Lung (tissue), 12 donors: ENCODE data around the gene HOXA11. TPM values are rescaled to one million over a fixed set of nuclear protein-coding genes. Genes with fewer than 3 reads are reported as not detected.
A peak's percentile ranks its signal among the peaks of the same experiment; 100 is the strongest.

ENCODE experiments used
- ATAC-seq: fragments of 200-7000 bp; cut with Tn5 transposase; one replicate; pipeline ENCODE4 v1.9.1; 2020; ENCODE audit warnings: moderate number of reproducible peaks; ENCODE audit not compliant: insufficient read depth, low FRiP score
- DNase-seq, 3 donors: peaks; one replicate each; pipeline ENCODE4 v3.0.0-alpha.2; 2013 to 2017
- H3K27ac ChIP-seq, 2 donors: one replicate each; pipeline ENCODE4 v1.5.1; 2013; ENCODE audit warnings: mild to moderate bottlenecking in 2 of 2, moderate library complexity in 2 of 2, control low read depth in 1 of 2, inconsistent platforms in 1 of 2, low read depth in 1 of 2, low read length in 1 of 2
- H3K27me3 ChIP-seq, 3 donors: one replicate each; pipeline ENCODE4 v1.5.1; 2013; ENCODE audit warnings: low read length in 2 of 3; ENCODE audit not compliant: control insufficient read depth in 3 of 3, insufficient read depth in 3 of 3
- H3K36me3 ChIP-seq, 4 donors: one replicate each; pipeline ENCODE4 v1.5.1; 2013; ENCODE audit warnings: low read length in 4 of 4, mild to moderate bottlenecking in 1 of 4, moderate library complexity in 1 of 4; ENCODE audit not compliant: control insufficient read depth in 4 of 4, insufficient read depth in 4 of 4
- H3K4me1 ChIP-seq, 5 donors: one replicate each; pipeline ENCODE4 v1.5.1; 2013; ENCODE audit warnings: low read length in 5 of 5, mild to moderate bottlenecking in 2 of 5, moderate library complexity in 1 of 5; ENCODE audit not compliant: control insufficient read depth in 5 of 5, insufficient read depth in 5 of 5
- H3K4me3 ChIP-seq: one replicate; pipeline ENCODE4 v1.5.1; 2013; ENCODE audit warnings: mild to moderate bottlenecking, control low read depth, moderate library complexity
- H3K9ac ChIP-seq, 2 donors: one replicate each; pipeline ENCODE4 v1.5.1; 2013; ENCODE audit warnings: low read length in 2 of 2, control low read depth in 1 of 2; ENCODE audit not compliant: insufficient read depth in 1 of 2
- H3K9me3 ChIP-seq, 4 donors: one replicate each; pipeline ENCODE4 v1.5.1; 2013; ENCODE audit warnings: low read length in 3 of 4, mild to moderate bottlenecking in 1 of 4, moderate library complexity in 1 of 4; ENCODE audit not compliant: control insufficient read depth in 4 of 4, insufficient read depth in 3 of 4
- CTCF ChIP-seq: IDR thresholded peaks from 2 replicates; pipeline ENCODE4 v1.5.1; 2012; ENCODE audit warnings: mild to moderate bottlenecking; ENCODE audit errors: control extremely low read depth, extremely low read depth
- WGBS, 2 donors: extraction: QIAGEN DNeasy Blood & Tissue Kit; methylation state at CpG; one replicate each; pipeline ENCODE4 v1.1.7; 2013; 5-methylcytosine and 5-hydroxymethylcytosine counted together
- polyA plus RNA-seq, 2 donors: library from polyadenylated mRNA; stranded (reverse); fragments of 200-250 nt; gene quantifications; one replicate each; pipeline ENCODE4 v1.2.1, GENCODE V29; 2013
- total RNA-seq, 2 donors: library from RNA; depleted of rRNA in 1 of 2; stranded (reverse); fragments of >200 nt in 1 of 2; gene quantifications; one replicate each; pipeline ENCODE4 v1.2.1, GENCODE V29; 2014 to 2021
- donor health status: control.
- donor health status: control.
- donor health status: Bipolar disorder and iron deficiency.
- donor health status: healthy.
- donor health status: DM: yes; HTN: yes; CAD: no.

The HOXA11 gene
- total and polyA plus RNA-seq, 4 donors, result not detected

- peak overlapping the region in 1 of 2 donors; percentile 87 for H3K27ac ChIP-seq
- peaks cover 0 to 61% (median 0%) of the 10 kb centered on the region in 5 donors for H3K4me1 ChIP-seq
- no peaks in the 10 kb centered on the region for H3K9me3 ChIP-seq
- peak overlapping the region; percentile 51 for H3K4me3 ChIP-seq
- H3K27me3 ChIP-seq, result peaks cover 0 to 42% (median 11%) of the 10 kb centered on the region in 3 donors
- no peak for TF ChIP-seq CTCF
- peaks cover 0 to 42% (median 12%) of the 10 kb centered on the region in 4 donors for H3K36me3 ChIP-seq
- ATAC-seq, result no peak
- 41 to 69% methylated on average over 52 to 53 of the region's 53 CpGs for WGBS, 2 donors
- DNase-seq, result peak; percentile 54 to 79 (median 61)
- peak overlapping the region; percentile 82 to 100 for H3K9ac ChIP-seq
Observed at GRCh38 chr7:27139334-27140125, 45.5 kb downstream of the HOXA11 start.

GRCh38 chr7:27138985-27139333 lies 46.1 kb downstream of the HOXA11 start:
- no peak for TF ChIP-seq CTCF
- Histone ChIP-seq H3K9me3 (no peaks in the 10 kb centered on the region), H3K27me3 (peaks cover 0 to 48% (median 11%) of the 10 kb centered on the region in 3 donors), H3K27ac (peak overlapping the region in 1 of 2 donors; percentile 87), H3K4me1 (peaks cover 0 to 62% (median 0%) of the 10 kb centered on the region in 5 donors), H3K36me3 (peaks cover 0 to 39% (median 12%) of the 10 kb centered on the region in 4 donors), H3K9ac (peak overlapping the region; percentile 82 to 98), H3K4me3 (no peak overlapping the region)
- ATAC-seq, result no peak
- WGBS, 2 donors, result 39 to 67% methylated on average over 11 of the region's 11 CpGs
- no peak for DNase-seq

- Histone ChIP-seq H3K4me3 (no peak overlapping the region), H3K9me3 (no peaks in the 10 kb centered on the region), H3K4me1 (peaks cover 0 to 65% (median 0%) of the 10 kb centered on the region in 5 donors), H3K27ac (peak overlapping the region in 1 of 2 donors; percentile 87), H3K27me3 (peaks cover 0 to 53% (median 11%) of the 10 kb centered on the region in 3 donors), H3K36me3 (peaks cover 0 to 38% (median 14%) of the 10 kb centered on the region in 4 donors), H3K9ac (peak overlapping the region; percentile 82 to 98)
- TF ChIP-seq CTCF, result no peak
- no peak for ATAC-seq
- WGBS, 2 donors, result 58 to 85% methylated on average over 1 of the region's 1 CpG
- peak; percentile 41 to 77 (median 62) for DNase-seq
Observed at GRCh38 chr7:27138472-27138871, 46.6 kb downstream of the HOXA11 start.
